ENCODE measurements around the gene OR5H2. TPM values are rescaled to one million over a fixed set of nuclear protein-coding genes. Genes with fewer than 3 reads are reported as not detected.

Gene OR5H2
- total and polyA plus RNA-seq, 2 of the 8 experiments (the other 6 are each of a cell fraction or from before 2014, with no cell fraction given), result not detected

GRCh38 chr3:98269846-98270245 is 12.5 kb upstream of the OR5H2 start (continued):
- TF ChIP-seq CHD7 (IDR thresholded peaks at IDR 0.05; ENCODE audit: insufficient replicate concordance, low read length), result no peak
- no peak for TF ChIP-seq MAX (IDR thresholded peaks at IDR 0.05)
- TF ChIP-seq KDM5A (IDR thresholded peaks at IDR 0.05; ENCODE audit: low read length), result no peak
- no peak for TF ChIP-seq POU5F1 (IDR thresholded peaks at IDR 0.05; ENCODE audit: low read depth, low read length)
- no peak for TF ChIP-seq SP2 (IDR thresholded peaks at IDR 0.05; ENCODE audit: low read length)
- no peak for TF ChIP-seq SP1 (IDR thresholded peaks at IDR 0.05; ENCODE audit: low read depth, low read length)
- TF ChIP-seq CHD1 (IDR thresholded peaks at IDR 0.05; ENCODE audit: low read depth, low read length), result no peak
